K562 (cell line): ENCODE data around the gene CASP2.

ENCODE experiments used
- JUNB ChIP-seq: fragments of 450-650 bp; formaldehyde crosslinking; conservative IDR thresholded peaks from 2 replicates; pipeline ENCODE4 v1.4.0; 2020; ENCODE audit warnings: mild to moderate bottlenecking
- TARDBP ChIP-seq: fragments of 450-650 bp; IDR thresholded peaks from 2 replicates; pipeline ENCODE4 v1.6.1; 2016
- TF ChIP-seq, protein P1 (sequence below), 3 experiments: IDR thresholded peaks in 2 of 3; conservative IDR thresholded peaks in 1 of 3; 2 replicates each; pipeline ENCODE4 v1.5.1; 2011 to 2012; ENCODE audit warnings: low read length in 3 of 3, mild to moderate bottlenecking in 3 of 3, control low read depth in 2 of 3, improper control_type of control experiment in 1 of 3, inconsistent platforms in 1 of 3, low read depth in 1 of 3, mixed read lengths in 1 of 3, moderate library complexity in 1 of 3; ENCODE audit not compliant: insufficient read depth in 2 of 3

DNA sequence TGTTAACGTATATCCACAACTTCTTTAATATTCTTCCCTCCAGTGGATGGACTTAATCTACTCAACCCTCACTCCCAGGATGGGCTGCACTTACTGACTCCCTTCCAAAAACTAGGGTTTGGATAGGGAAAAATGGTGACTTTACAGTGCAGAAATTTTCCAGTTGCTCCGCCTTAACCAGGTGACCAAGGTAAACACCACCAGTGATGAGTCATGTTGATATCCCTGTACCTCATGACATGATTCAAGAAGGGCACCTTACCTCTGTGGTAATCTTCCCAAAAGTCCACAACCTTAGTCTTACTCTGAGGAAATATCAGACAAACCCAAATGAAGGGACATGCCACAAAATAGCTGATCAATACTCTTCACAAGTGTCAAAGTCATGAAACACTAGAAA is 28.4 kb upstream of the CASP2 start:
- TF ChIP-seq, protein P1, sequence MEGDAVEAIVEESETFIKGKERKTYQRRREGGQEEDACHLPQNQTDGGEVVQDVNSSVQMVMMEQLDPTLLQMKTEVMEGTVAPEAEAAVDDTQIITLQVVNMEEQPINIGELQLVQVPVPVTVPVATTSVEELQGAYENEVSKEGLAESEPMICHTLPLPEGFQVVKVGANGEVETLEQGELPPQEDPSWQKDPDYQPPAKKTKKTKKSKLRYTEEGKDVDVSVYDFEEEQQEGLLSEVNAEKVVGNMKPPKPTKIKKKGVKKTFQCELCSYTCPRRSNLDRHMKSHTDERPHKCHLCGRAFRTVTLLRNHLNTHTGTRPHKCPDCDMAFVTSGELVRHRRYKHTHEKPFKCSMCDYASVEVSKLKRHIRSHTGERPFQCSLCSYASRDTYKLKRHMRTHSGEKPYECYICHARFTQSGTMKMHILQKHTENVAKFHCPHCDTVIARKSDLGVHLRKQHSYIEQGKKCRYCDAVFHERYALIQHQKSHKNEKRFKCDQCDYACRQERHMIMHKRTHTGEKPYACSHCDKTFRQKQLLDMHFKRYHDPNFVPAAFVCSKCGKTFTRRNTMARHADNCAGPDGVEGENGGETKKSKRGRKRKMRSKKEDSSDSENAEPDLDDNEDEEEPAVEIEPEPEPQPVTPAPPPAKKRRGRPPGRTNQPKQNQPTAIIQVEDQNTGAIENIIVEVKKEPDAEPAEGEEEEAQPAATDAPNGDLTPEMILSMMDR (IDR thresholded peaks at IDR 0.05 in 2 of 3, conservative IDR thresholded peaks at IDR 0.05 in 1 of 3; ENCODE audit: insufficient read depth in 2 of 3, low read depth in 1 of 3, low read length in 3 of 3) = no peak
- TF ChIP-seq TARDBP (no peak), JUNB (CRISPR knock-in tag) (no peak)
